Activated CD8-positive, alpha-beta memory T cell treated with anti-CD3 and anti-CD28 coated beads, Interleukin-2, amount 50 U/mL, for 48 hours (primary cell): ENCODE measurements around the gene SMG6.

Source experiments
- DNase-seq: peaks from one replicate; pipeline ENCODE4 v3.0.0-alpha.2; 2020

Gene SMG6

GRCh38 chr17:2040942-2041560 is 262.5 kb downstream of the SMG6 start:
- DNase-seq = no peak

- no peak for DNase-seq
These were observed 263.3 kb downstream of the SMG6 start for GRCh38 chr17:2040219-2040827.

- no peak for DNase-seq
These were observed 266.4 kb downstream of the SMG6 start for GRCh38 chr17:2037155-2037554.

GRCh38 chr17:2035541-2036488 is 267.8 kb downstream of the SMG6 start:
- DNase-seq = no peak

GRCh38 chr17:2034806-2035540 is 268.6 kb downstream of the SMG6 start:
- DNase-seq = no peak

GRCh38 chr17:2034157-2034556 is 269.4 kb downstream of the SMG6 start:
- no peak for DNase-seq

GRCh38 chr17:2033153-2033552 is 270.4 kb downstream of the SMG6 start:
- DNase-seq = no peak

GRCh38 chr17:2030779-2031163 is 272.8 kb downstream of the SMG6 start:
- no peak for DNase-seq

- DNase-seq = peak; percentile 92
These were observed 273.4 kb downstream of the SMG6 start, which contains the start of gene DPH1 for GRCh38 chr17:2029911-2030778. DPH1 (plus strand) TSS chr17:2030153; CDS start chr17:2030170, 17 bp downstream.

GRCh38 chr17:2028737-2029136 is 274.8 kb downstream of the SMG6 start:
- no peak for DNase-seq

GRCh38 chr17:2028234-2028614 is 275.4 kb downstream of the SMG6 start:
- DNase-seq = no peak

- DNase-seq = no peak
These were observed 275.9 kb downstream of the SMG6 start for GRCh38 chr17:2027528-2028233.

GRCh38 chr17:2025622-2026309 is 277.8 kb downstream of the SMG6 start:
- no peak for DNase-seq

- DNase-seq = peak; percentile 71
These were observed 278.4 kb downstream of the SMG6 start, which contains the start of gene RTN4RL1 for GRCh38 chr17:2025220-2025621. RTN4RL1 (minus strand) TSS chr17:2025334; CDS start chr17:2024865, 469 bp downstream.

- DNase-seq = no peak
These were observed 278.9 kb downstream of the SMG6 start for GRCh38 chr17:2024572-2025219.

GRCh38 chr17:2023692-2024571 is 279.7 kb downstream of the SMG6 start:
- no peak for DNase-seq

- DNase-seq = no peak
These were observed 280.3 kb downstream of the SMG6 start for GRCh38 chr17:2023256-2023655.

GRCh38 chr17:2022647-2023240 is 280.8 kb downstream of the SMG6 start:
- no peak for DNase-seq

GRCh38 chr17:2020721-2021120 is 282.9 kb downstream of the SMG6 start:
- no peak for DNase-seq
